NCI-H446 treated with DMSO at 0.1 percent for 48 hours (cell line): Measurements from ENCODE around the gene RSPH6A.

Source experiments
- DNase-seq: peaks from one replicate; lab custom pipeline; 2025; lab: John Stamatoyannopoulos, UW

Gene RSPH6A

DNA sequence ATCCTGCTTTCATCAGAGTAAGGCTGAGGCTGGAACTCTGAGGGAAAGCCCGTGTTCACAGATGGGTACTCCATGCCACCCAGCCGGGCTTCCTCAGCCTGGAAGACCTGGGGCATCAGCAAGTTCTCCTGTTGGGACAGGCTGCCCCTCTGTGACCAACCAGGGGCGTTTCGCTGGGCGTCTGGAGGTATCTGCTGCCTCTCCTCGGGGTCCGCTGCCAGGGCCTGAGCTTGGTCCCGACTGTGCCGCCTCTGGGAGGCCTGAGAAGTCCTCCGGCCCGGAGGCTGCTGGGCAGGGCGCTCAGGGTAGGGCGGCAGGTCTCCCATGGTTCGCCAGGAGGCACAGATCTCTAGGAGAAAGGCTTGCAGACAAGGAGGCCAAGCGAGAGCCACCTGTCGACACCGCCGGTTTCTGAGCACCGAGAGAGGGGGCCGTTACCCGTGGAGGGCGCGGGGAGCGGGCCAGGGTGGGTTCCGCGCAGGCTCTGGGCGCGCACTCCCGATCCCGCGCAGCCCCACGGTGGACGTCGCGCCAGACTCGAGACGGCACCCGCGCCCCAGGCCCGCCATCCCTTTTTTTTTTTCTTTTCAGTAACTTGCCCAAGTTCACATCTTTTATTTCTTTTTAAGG lies at the start of gene RSPH6A:
RSPH6A (minus strand) TSS at position 458 of the 630 bp plus-strand sequence; CDS start at position 326, 132 bp downstream.
- DNase-seq = no peak

DNA sequence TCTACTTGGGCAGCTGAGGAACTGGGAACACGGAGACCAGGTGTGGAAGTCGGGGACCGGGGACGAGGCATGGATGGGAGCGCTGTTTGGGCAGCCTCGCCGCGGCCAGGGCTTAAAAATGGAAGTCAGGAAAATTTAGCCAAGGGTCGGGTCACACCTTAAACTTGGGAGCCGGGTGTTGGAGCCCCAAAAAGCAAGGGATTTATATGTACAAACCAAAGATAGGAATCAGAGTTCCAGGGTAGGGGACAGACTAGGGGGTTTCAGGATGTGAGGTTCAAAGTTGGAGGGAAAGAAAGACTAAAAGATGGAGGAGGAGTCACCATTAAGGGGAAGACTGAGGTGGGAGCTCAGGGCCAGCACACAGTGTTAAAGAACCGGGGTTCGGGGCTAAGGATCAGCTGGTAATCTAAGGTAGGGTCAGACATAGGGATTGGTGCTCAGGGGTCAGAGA lies 49.5 kb upstream of the RSPH6A start:
- no peak for DNase-seq

DNA sequence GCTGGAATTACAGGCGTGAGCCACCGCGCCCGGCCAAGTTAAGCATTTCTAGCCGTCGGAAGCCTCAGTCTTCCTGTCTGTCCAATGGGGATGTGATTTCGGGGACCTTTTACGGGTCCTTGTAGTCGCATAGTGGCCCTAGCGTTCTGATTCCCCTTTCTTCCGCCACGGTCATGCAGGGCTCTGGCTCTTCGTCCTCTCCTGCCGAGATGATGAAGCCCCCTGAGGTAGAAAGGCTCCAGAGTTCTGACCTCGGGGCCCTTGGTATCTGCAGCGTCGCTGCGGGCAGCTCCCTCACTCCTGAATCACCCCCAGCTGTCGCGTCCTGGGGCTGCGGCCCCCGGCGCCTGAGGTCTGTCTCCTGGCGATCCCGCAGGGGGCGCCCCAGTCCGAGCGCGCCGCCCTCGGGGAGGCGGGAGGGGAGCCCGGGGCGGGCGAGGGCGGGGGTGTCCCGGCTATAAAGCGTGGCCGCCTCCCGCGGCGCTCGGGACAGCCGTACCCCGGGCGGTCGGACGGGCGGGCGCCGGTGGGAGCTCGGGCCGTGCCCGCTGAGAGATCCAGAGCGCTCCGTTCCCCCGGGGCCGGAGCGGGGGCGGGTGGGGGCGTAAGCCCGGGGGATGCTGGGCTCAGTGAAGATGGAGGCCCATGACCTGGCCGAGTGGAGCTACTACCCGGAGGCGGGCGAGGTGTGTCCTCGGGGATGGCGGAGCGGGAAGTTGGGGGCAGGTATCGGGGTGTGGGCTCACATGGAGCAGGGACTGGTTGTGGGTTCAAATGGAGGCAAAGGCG lies 48.9 kb upstream of the RSPH6A start, which contains the start of gene FOXA3:
FOXA3 (plus strand) TSS at position 487 of the 789 bp plus-strand sequence; CDS start at position 618, 131 bp downstream.
- no peak for DNase-seq

DNA sequence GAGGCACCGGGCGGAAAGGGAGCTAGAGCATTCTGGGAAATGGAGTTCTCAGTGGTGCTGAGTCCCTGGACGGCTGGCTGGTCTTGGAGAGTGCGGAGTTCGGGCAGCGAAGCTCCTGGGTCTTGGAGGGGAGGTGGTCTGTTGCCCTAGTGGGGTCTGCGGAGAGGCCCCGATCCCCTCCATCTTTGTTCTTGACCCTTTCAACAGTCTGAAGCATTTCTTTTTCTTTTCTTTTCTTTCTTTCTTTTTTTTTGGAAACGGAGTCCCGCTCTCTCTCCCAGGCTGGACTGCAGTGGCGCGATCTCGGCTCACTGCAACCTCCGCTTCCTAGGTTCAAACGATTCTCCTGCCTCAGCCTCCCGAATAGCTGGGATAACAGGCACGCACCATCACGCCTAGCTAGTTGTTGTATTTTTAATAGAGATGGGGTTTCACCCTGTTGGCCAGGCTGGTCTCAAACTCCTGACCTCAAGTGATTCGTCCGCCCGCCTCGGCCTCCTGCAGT lies 48.3 kb upstream of the RSPH6A start:
- no peak for DNase-seq

DNA sequence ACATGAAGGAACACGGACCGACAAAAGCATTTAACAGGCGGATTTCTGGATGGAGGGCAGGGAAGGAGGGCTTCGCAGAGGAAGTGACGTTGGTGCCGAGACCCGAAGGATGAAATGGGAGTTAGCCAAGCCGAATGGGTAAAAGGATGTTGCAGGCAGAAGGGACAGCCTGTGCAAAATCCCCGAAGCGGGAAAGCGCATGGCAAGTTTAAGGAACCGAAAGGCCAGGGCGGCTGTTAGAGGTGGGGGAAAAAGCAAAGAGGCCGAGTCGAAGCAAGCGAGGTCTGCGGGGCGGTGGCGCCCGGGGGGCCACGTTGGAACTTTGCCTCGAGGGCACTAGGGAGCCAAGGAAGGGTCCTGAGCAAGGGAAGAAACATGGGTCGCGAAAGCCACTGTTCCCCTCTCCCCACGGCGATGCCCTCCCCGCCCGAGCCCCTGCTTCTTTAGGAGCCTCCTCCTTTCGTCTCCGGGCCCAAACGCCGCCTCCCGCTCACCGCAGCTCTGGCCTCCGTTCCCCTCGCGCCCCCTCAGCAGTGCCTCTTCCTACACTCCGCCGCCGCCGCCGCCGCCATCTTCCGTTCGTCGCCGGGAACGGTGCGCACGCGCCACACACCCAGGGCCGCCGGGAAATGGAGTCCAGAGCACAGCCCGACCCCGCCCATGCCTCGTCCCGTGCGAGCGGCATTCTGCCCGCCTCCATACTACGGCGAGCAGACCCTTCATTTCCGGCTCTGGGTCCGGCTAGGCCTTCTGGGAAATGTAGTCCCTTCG lies 47.6 kb upstream of the RSPH6A start, which contains the start of gene SYMPK:
SYMPK (minus strand) TSS at position 584 of the 771 bp plus-strand sequence. CDS start 8,652 bp downstream, outside the sequence.
- DNase-seq = peak; percentile 97

DNA sequence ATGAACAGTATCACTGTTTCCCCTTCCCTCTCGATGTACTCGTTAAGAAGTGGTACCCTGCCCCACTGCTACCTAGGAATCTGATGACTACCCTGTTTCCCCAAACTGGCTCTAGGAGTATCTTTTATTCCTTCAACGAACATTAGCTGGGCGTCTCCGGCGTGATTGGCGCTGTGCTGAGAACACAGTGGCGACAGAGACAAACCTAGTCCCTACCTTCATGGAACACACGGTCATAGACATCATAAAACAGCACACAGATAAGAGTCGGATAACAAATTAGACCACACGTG lies 47.1 kb upstream of the RSPH6A start:
- DNase-seq = no peak

DNA sequence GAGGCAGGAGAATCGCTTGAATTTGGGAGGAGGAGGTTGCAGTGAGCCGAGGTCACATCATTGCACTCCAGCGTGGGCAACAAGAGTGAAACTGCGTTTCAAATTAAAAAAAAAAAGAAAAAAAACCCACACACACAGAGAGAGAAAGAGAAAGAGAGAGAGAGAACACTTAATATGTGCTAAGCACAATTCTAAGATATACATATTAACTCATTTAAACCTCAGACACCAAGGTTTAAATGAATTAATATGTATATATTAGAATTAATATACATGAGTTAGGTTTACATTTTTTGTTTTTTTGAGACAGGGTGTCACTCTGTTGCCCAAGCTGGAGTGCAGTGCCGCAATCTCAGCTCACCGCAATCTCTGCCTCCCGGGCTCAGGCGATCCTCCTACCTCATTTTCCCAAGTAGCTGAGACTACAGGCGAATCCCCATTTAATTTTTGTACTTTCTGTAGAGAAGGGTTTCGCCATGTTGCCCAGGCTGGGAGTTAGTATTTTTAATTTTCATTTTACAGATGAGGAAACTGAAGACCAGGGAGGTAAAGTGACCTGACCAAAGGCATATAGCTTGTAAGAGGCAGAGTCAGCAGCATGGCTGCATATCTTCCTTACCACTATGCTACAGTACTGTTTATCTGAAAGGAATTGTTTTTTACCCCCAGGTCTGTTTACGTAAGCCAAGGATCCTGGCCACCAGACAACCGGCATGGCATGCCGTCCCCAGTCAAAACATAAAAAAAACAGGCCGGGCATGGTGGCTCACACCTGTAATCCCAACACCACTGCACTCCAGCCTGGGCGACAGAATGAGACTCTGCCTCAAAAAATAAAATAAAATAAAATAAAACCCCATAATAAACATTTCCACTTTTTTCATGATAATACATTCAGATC lies 45.5 kb upstream of the RSPH6A start:
- no peak for DNase-seq

DNA sequence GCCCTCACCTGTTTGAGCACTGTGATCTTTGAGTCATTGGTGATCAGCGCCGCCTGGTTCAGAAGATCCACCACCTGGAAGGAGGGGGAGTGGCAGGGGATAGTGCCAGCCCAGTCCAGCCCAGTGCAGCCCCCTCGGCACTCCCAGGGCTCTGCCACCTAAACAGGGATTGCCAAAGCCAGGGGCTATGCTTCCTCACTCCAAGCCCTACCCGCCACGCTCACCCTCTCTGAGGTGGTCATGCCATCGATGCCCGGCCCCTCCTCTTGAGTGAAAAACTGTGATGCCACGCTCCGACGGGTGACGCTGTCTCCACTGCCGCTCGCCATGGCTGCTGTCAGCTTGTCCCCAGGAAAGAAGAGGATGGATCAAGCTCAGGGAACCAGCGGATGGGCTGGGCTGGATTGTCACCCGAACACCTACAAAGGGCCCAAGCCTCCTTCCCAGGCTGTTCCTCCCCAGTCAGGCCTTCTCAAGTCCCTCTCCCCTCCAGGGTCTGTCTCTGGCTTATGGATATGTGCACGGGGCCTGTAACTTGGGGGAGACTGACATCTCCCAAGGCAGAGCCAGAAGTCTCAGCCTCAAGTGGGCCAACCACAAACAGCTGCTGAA lies 39.2 kb upstream of the RSPH6A start:
- DNase-seq = no peak

DNA sequence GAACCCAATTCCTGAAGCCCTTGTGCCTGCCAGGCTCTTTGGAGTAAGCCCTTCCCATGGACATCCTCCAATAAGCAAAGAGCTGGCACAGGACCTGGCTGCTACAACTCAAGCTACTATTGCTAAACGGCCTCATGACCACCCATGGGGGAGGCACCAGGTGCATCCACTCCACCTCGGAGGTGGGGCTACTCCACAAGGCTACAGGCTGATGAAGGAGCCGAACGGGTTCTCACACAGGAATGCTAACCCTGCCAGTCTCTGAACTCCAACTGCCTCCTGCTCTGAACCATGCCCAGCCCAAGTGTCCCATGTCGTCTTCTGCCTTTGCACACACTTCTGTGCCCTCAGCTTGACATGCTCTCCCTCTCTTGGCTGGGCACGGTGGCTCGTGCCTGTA lies 37.9 kb upstream of the RSPH6A start:
- no peak for DNase-seq

DNA sequence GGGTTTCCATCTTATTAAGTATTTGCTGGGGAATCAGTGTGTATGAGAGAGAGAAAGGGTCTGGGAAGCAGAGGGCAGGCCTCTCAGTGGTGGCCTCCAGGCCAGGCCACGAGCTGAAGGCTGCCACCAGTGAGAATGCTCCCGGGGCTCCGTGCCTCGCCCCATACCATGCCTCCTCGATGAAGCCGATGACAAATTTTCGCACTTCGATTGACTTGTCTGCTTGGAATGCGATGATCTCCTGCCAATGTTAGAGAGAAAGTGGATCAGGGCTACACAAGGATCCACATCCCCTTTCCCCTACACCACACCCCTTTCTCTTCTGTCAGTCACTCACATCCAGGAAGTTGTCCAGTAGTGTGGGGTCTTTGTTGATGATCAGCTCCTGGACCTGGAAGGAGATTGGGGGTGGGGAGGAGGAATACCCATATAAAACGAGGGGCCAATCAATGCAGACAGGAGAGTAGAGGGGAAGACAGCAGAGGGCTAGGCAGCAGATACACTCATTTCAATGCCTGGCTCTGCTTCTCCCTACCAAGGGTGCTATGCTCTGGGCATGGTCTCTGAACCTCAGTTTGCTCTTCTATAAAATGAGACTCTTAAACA lies 37.1 kb upstream of the RSPH6A start:
- DNase-seq = no peak

DNA sequence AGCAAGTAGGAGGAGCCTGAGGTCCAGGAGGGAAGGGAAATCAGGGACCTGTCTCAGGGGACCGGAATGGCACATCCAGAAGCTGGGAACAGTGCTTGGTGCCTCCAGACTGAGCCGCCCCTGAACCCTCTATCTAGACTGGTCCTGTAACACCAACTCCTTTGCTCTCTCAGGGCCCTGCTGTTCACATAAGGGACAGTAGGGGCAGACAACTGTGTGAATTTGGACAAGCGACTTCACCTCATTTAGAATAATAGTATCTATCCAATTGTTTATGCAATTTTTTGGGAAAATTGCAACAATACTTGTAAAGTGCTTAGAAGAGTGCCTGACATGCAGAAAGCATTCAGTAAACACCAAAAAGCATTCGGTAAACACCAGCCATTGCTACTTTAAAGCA lies 33.8 kb upstream of the RSPH6A start:
- DNase-seq = no peak

DNA sequence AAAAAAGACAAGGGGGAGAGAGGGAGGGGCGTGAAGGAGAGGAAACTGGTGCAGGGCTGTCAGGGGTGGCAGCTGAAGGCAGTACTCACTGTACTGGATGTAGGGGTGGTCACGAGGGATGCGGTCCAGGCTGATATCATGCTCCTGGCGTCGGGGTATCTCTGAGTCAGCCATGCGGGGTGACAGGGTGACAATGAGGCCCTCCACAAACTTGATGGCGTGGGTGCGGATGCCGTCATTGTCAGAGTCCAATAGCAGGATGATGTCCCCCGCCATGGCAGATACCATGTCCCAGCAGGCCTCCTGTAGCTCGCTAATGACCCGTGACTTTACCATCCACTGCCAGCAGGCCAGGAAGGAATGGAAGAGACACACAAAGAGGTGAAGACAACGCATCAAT lies 32.6 kb upstream of the RSPH6A start:
- DNase-seq = no peak

DNA sequence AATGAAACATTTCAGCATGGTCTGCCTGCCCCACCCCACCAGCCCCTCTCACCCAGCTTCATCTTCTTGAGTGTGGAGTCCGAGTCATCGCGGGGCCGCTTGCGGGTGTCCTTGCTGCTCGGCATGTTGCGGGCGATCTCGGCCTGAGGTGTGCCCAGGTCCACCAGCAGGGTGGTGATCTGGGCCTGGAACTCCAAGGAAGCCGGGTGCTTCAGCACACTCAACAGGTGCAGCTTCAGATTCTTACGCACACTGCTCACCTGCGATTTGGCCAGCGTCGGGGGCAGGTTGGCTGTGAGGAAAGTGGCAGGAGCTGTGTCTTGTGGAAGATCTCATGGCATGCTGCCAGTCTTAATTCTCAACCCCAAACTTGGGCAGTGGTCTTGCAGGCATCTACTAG lies 27.1 kb upstream of the RSPH6A start:
- DNase-seq = no peak

DNA sequence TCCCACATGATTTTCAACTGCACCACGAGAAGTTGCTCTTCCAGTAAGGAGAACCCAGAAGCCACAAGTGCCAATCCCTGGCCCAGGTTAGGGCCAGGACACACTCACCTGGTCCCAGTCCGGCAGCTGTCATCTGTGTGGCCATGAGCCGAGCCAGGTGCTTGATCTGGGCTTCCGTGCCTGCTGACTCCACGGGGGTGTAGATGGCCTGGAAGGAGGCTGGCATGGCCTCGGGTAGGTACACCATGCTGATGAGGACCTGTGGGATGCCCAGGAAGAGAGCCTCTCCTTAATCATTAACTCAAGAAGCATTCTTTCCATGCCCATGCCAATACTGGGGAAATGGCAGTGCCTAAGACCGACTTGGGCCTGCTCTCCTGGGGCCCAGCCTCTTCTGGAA lies 19.9 kb upstream of the RSPH6A start:
- no peak for DNase-seq

DNA sequence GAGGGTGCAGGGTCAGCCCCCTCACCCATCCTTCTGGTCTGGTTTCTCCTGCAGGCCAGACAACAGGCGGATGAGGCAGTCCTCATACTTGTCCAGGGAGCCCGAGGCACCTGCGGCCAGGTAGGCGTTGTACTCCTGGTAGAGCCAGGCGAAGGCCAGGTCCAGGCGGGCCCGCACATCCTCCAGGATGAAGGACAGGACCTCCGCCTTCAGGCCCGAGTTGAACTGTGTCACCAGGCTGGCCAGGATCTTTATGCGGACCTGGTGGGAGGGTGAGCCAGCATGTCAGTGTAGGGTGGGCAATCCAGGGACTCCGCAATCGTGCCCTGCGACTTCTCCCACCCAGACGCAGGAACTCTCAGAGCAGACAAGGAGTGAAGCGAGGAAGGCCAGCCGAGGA lies 13.8 kb upstream of the RSPH6A start:
- no peak for DNase-seq

DNA sequence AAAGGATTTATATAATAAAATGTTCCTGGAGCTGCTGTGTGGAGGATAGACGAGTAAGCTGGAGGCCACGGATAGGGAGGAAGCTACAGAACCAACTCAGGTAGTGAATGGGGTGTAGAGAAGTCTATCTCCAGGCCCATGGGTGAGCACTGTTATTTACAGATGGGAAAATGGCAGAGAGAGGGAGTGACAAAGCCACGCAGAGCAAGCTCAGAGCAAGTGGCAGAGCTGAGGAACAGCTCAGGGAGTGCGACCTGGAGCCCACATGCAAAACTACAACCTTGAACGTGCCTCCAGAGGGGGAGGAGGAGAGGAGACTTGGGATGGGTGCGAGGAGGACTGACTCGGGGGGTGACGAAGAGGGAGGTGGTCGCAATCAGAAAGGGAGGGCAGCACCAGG lies 13.4 kb upstream of the RSPH6A start:
- no peak for DNase-seq

DNA sequence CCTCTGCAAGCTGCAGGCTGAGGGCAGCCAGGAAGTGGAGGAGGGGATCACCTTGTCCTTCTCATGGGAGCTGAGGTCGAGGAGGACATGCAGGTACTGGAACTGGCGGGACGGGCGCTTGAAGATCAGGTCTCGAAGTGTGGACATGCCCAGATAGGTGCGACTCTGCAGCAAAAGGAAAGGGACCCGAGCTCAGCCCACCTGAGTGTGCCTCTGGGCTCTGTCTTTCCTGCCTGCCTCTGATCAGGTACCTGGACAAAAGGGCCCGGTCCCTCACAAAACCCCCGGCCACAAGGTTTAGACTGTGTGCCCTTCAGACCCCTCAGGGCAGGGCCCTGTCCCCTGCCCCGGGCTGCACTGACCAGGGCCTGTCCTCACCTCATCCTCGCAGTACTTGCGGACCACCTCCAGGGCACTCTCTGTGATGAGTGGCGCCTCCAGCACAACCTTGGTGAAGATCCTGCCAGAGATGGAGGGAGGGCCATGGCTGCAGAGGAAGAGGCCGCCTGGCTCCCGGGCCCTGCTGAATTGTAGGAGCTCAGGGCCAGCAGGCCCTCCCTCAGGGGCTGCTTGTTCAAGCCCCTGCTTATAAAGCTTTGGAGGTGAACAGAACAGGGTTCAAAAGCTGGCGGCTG lies 12.5 kb upstream of the RSPH6A start:
- DNase-seq = no peak

DNA sequence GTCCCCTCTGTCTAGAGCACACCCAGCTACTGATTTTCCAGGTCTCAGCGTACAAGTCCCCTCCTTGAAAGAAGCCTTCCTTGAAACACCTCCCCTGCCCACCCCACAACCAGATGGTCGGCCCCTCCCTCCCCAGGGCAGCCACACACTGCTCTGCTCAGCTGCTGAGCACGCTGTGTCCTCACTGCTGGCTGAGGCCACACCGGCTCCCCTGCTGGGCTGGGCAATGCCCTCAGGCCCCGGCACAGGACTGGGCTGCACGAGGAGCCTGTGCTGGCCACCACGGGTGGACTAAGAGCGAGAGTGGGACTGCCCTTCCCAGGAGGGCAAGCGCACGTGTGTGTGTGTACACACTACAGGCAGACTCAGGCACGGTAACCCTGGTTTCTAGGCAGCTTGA lies 11.8 kb upstream of the RSPH6A start:
- DNase-seq = no peak

DNA sequence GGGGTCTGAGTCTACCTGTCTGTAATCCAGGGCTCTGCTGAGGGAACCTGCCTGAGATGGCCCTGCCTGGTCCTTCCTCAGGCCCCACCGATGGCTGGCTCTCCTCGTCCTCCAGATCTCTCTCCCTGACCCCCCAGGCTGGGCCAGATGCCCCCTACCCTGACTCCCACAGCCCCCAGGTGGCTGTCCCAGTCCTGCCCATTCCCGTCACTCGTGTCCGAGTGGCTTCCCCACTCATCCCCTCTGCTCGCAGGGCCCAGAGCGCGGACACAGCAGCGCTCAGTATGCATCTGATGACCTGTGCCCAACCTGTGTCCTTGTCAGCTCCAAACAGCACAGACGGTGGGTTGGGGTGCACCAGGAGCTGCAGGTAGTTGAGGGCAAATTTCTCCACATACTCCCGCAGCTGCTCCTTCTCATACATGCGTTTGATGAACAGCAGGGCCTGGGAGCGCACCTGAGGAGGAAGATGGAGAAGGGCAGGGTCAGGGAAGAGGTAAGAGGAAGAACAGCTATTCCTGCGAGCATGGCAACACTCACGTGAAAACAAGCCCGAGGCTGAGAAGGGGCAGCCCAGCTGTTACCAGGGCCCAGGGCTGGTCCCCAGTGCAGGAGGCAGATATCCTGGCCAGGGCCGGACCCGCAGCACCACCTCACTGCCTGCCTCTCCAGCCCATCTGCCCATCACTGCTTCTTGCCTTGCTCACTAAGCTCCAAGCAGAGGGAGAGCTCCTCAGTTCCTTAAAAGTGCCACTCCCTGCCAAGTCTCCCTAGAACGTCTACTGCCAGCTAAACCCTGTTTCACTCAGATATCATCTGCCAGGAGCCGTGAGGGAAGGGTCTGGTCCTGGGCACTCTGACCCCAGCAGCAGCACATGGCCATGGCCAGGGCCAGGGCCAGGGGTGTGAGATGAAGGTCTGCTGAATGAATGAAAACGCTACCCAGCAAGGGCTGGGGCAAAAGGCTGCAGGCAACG lies 11.1 kb upstream of the RSPH6A start:
- no peak for DNase-seq
